ENCODE data around the gene PRPF40B.

PRPF40B gene

GRCh38 chr12:49636979-49637755, 13.8 kb downstream of the PRPF40B start:
- peak; percentile 89 for DNase-seq

- no peak for DNase-seq
These were observed 18.5 kb downstream of the PRPF40B start for GRCh38 chr12:49641748-49642369.

- DNase-seq, result no peak
These were observed 19.0 kb downstream of the PRPF40B start for GRCh38 chr12:49642370-49642802.

GRCh38 chr12:49643135-49643534, 19.8 kb downstream of the PRPF40B start:
- no peak for DNase-seq

- no peak for DNase-seq
These were observed 20.7 kb downstream of the PRPF40B start for GRCh38 chr12:49643961-49644619.

- peak; percentile 91 for DNase-seq
These were observed 21.2 kb downstream of the PRPF40B start for GRCh38 chr12:49644620-49644994.

- peak; percentile 85 for DNase-seq
These were observed 22.0 kb downstream of the PRPF40B start for GRCh38 chr12:49645146-49646039.

GRCh38 chr12:49646331-49646830, 23.0 kb downstream of the PRPF40B start:
- DNase-seq, result no peak

GRCh38 chr12:49646871-49647654, 23.7 kb downstream of the PRPF40B start:
- no peak for DNase-seq

GRCh38 chr12:49647827-49648711, 24.7 kb downstream of the PRPF40B start:
- DNase-seq, result no peak

GRCh38 chr12:49648712-49649003, 25.3 kb downstream of the PRPF40B start:
- no peak for DNase-seq

GRCh38 chr12:49649445-49649844, 26.1 kb downstream of the PRPF40B start:
- DNase-seq, result no peak

GRCh38 chr12:49649892-49650291, 26.5 kb downstream of the PRPF40B start:
- no peak for DNase-seq

- no peak for DNase-seq
These were observed 28.5 kb downstream of the PRPF40B start for GRCh38 chr12:49651855-49652254.

GRCh38 chr12:49652921-49653520, 29.7 kb downstream of the PRPF40B start:
- DNase-seq, result no peak

- no peak for DNase-seq
These were observed 31.4 kb downstream of the PRPF40B start for GRCh38 chr12:49654715-49655114.

- no peak for DNase-seq
These were observed 32.4 kb downstream of the PRPF40B start for GRCh38 chr12:49655595-49656236.

GRCh38 chr12:49658276-49658675, 34.9 kb downstream of the PRPF40B start:
- DNase-seq, result no peak

- no peak for DNase-seq
These were observed 36.4 kb downstream of the PRPF40B start for GRCh38 chr12:49659753-49660152.

GRCh38 chr12:49661191-49661590, 37.8 kb downstream of the PRPF40B start:
- DNase-seq, result no peak
